ENCODE data around the gene COG5.

DNA sequence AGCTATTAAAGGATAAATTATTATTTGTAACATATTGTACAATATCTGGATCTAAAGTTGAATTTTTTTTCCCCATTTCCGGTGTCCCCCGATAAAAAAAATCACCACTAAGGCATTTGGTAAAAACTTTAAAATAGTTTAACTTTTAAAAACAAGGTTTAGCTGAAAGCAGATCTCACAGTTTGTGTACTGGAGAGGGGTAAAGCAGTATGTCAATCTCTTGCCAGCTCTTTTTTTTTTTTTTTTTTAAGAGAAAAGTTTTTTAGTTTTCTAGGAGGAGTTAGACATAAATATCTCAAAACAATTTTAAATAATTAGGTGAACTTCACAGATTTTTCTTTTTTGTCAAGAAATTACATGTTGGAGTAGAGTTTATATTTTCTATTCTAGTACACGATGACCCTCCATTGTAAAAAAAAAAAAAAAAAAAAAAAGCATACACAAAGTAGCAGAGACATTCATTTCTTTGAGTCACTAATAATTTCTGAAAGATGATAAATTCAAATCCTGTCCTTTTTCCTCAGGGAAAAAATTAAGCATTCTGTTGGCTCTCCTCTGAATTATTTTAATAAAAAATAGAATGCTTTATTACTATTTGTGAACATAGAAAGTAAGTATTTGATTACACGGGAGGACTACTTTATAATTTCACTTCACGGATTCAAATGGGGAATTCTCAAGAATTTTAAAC, 396.8 kb downstream of the COG5 start:
- no peak for TF ChIP-seq CHD4 (IDR thresholded peaks at IDR 0.05)
- TF ChIP-seq, protein P1, sequence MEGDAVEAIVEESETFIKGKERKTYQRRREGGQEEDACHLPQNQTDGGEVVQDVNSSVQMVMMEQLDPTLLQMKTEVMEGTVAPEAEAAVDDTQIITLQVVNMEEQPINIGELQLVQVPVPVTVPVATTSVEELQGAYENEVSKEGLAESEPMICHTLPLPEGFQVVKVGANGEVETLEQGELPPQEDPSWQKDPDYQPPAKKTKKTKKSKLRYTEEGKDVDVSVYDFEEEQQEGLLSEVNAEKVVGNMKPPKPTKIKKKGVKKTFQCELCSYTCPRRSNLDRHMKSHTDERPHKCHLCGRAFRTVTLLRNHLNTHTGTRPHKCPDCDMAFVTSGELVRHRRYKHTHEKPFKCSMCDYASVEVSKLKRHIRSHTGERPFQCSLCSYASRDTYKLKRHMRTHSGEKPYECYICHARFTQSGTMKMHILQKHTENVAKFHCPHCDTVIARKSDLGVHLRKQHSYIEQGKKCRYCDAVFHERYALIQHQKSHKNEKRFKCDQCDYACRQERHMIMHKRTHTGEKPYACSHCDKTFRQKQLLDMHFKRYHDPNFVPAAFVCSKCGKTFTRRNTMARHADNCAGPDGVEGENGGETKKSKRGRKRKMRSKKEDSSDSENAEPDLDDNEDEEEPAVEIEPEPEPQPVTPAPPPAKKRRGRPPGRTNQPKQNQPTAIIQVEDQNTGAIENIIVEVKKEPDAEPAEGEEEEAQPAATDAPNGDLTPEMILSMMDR (IDR thresholded peaks at IDR 0.05 in 2 of 3, conservative IDR thresholded peaks at IDR 0.05 in 1 of 3; ENCODE audit: control insufficient read depth in 2 of 3, extremely low read depth in 1 of 3, insufficient read depth in 1 of 3, low read depth in 3 of 3, low read length in 3 of 3): no peak
- TF ChIP-seq, protein P2, sequence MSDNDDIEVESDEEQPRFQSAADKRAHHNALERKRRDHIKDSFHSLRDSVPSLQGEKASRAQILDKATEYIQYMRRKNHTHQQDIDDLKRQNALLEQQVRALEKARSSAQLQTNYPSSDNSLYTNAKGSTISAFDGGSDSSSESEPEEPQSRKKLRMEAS (IDR thresholded peaks at IDR 0.05; ENCODE audit: low read depth, low read length): no peak
- no peak for TF ChIP-seq SRF (IDR thresholded peaks at IDR 0.05; ENCODE audit: low read depth in 2 of 2, low read length in 2 of 2)
- no peak for TF ChIP-seq SMC3 (IDR thresholded peaks at IDR 0.05; ENCODE audit: borderline replicate concordance, low read length)
- no peak for TF ChIP-seq SREBF2 (IDR thresholded peaks at IDR 0.05; ENCODE audit: low read length)
- TF ChIP-seq FOXM1 (IDR thresholded peaks at IDR 0.05; ENCODE audit: low read depth, low read length): no peak
- TF ChIP-seq FOS (IDR thresholded peaks at IDR 0.05; ENCODE audit: borderline replicate concordance, extremely low read depth, insufficient read length): no peak
- no peak for TF ChIP-seq TAF1 (IDR thresholded peaks at IDR 0.05; ENCODE audit: borderline replicate concordance, low read depth, low read length)
- TF ChIP-seq, protein P3, sequence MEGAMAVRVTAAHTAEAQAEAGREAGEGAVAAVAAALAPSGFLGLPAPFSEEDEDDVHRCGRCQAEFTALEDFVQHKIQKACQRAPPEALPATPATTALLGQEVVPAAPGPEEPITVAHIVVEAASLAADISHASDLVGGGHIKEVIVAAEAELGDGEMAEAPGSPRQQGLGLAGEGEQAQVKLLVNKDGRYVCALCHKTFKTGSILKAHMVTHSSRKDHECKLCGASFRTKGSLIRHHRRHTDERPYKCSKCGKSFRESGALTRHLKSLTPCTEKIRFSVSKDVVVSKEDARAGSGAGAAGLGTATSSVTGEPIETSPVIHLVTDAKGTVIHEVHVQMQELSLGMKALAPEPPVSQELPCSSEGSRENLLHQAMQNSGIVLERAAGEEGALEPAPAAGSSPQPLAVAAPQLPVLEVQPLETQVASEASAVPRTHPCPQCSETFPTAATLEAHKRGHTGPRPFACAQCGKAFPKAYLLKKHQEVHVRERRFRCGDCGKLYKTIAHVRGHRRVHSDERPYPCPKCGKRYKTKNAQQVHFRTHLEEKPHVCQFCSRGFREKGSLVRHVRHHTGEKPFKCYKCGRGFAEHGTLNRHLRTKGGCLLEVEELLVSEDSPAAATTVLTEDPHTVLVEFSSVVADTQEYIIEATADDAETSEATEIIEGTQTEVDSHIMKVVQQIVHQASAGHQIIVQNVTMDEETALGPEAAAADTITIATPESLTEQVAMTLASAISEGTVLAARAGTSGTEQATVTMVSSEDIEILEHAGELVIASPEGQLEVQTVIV (IDR thresholded peaks at IDR 0.05; ENCODE audit: borderline replicate concordance, partially characterized antibody): no peak
- no peak for TF ChIP-seq MTA3 (IDR thresholded peaks at IDR 0.05; ENCODE audit: borderline replicate concordance, low read length)
